Upper lobe of left lung (tissue), 4 donors: ENCODE data around the gene MAGI2.

Experiments used
- CTCF ChIP-seq, 6 experiments: fragments of 450-650 bp in 4 of 6; fragments of 200-600 bp in 2 of 6; sonication (generic) in 2 of 6; IDR thresholded peaks; one replicate each; pipeline ENCODE4 v1.5.1; 2016 to 2019; ENCODE audit warnings: antibody characterized with exemption in 6 of 6
- POLR2AphosphoS5 ChIP-seq, 2 donors: sonication (generic); formaldehyde crosslinking; IDR thresholded peaks; one replicate each; pipeline ENCODE4 v1.5.1; 2017; ENCODE audit warnings: antibody characterized with exemption in 2 of 2

GRCh38 chr7:78594156-78594555 lies 859.3 kb downstream of the MAGI2 start:
- TF ChIP-seq POLR2AphosphoS5 (IDR thresholded peaks at IDR 0.05) (no peak), CTCF (IDR thresholded peaks at IDR 0.05) (no peak)
